Measurements from ENCODE around the gene CLEC19A.
A peak's percentile ranks its signal among the peaks of the same experiment; 100 is the strongest.

CLEC19A gene

GRCh38 chr16:19285431-19285830, at the start of gene CLEC19A:
Gene CLEC19A (plus strand): TSS chr16:19285731. CDS start chr16:19285852, 121 bp downstream.
- no peak for DNase-seq

GRCh38 chr16:19235886-19236285, 49.6 kb upstream of the CLEC19A start:
- no peak for DNase-seq

- no peak for DNase-seq
Measured at GRCh38 chr16:19236561-19237209, 48.8 kb upstream of the CLEC19A start.

GRCh38 chr16:19238406-19238805, 47.1 kb upstream of the CLEC19A start:
- DNase-seq, result peak in 2 of 56 donors; percentile 9 to 12

- no peak for DNase-seq
Measured at GRCh38 chr16:19239511-19240155, 45.9 kb upstream of the CLEC19A start.

- DNase-seq, result no peak
Measured at GRCh38 chr16:19240494-19240893, 45.0 kb upstream of the CLEC19A start.

GRCh38 chr16:19241512-19241911, 44.0 kb upstream of the CLEC19A start:
- no peak for DNase-seq

- DNase-seq, result no peak
Measured at GRCh38 chr16:19242186-19242585, 43.3 kb upstream of the CLEC19A start.

- DNase-seq, result no peak
Measured at GRCh38 chr16:19242987-19243575, 42.5 kb upstream of the CLEC19A start.

- no peak for DNase-seq
Measured at GRCh38 chr16:19245326-19245925, 40.1 kb upstream of the CLEC19A start.

GRCh38 chr16:19252904-19253303, 32.6 kb upstream of the CLEC19A start:
- no peak for DNase-seq

GRCh38 chr16:19254611-19255010, 30.9 kb upstream of the CLEC19A start:
- DNase-seq, result no peak

GRCh38 chr16:19264123-19264673, 21.3 kb upstream of the CLEC19A start:
- DNase-seq, result no peak

GRCh38 chr16:19265380-19265930, 20.1 kb upstream of the CLEC19A start:
- peak in 9 of 56 donors; percentile 0 to 17 (median 5) for DNase-seq

- no peak for DNase-seq
Measured at GRCh38 chr16:19266774-19267173, 18.8 kb upstream of the CLEC19A start.

GRCh38 chr16:19269098-19269497, 16.4 kb upstream of the CLEC19A start:
- DNase-seq, result no peak

- DNase-seq, result peak in 2 of 56 donors; percentile 4 to 17
Measured at GRCh38 chr16:19274165-19274797, 11.2 kb upstream of the CLEC19A start.

- DNase-seq, result no peak
Measured at GRCh38 chr16:19278403-19278802, 7.1 kb upstream of the CLEC19A start.

- DNase-seq, result no peak
Measured at GRCh38 chr16:19281246-19281645, 4.3 kb upstream of the CLEC19A start.

GRCh38 chr16:19282101-19282500, 3.4 kb upstream of the CLEC19A start:
- DNase-seq, result no peak

GRCh38 chr16:19283637-19284036, 1.9 kb upstream of the CLEC19A start:
- no peak for DNase-seq

All from nucleus accumbens (tissue), 56 donors.